Right ventricle myocardium inferior (tissue), 1 donor: ENCODE data around the gene MEN1. TPM values are rescaled to one million over a fixed set of nuclear protein-coding genes. Genes with fewer than 3 reads are reported as not detected.
"Not testable (repeated sequence)": the region's sequence is repeated elsewhere in the genome, so short reads cannot be mapped to it uniquely, and the experiment has no call there.

ENCODE experiments used
- ATAC-seq: fragments of 200-7000 bp; cut with Tn5 transposase; one replicate; pipeline ENCODE4 v1.9.1; 2020; ENCODE audit warnings: mild to moderate bottlenecking, moderate library complexity
- DNase-seq: peaks from one replicate; pipeline ENCODE4 v3.0.0; 2021; ENCODE audit errors: missing footprints
- intact Hi-C: fragments of 100-400 bp; cut with DNase I; formaldehyde crosslinking; loops from one replicate; pipeline ENCODE4 v1.11.0; 2022
- total RNA-seq: library from RNA; stranded (reverse); fragmentation: NEBNext Ultra II Directional; extraction: Animal tissue kit (Norgen Biotek cat#: 25700); gene quantifications from one replicate; pipeline ENCODE4 v1.2.1, GENCODE V29; 2021
- donor health status: DM: no; HTN: yes; CAD: no; lungs with severe emphysema.

The MEN1 gene
- total RNA-seq, 1 donor from 2014 or later: 8.4 TPM

DNA sequence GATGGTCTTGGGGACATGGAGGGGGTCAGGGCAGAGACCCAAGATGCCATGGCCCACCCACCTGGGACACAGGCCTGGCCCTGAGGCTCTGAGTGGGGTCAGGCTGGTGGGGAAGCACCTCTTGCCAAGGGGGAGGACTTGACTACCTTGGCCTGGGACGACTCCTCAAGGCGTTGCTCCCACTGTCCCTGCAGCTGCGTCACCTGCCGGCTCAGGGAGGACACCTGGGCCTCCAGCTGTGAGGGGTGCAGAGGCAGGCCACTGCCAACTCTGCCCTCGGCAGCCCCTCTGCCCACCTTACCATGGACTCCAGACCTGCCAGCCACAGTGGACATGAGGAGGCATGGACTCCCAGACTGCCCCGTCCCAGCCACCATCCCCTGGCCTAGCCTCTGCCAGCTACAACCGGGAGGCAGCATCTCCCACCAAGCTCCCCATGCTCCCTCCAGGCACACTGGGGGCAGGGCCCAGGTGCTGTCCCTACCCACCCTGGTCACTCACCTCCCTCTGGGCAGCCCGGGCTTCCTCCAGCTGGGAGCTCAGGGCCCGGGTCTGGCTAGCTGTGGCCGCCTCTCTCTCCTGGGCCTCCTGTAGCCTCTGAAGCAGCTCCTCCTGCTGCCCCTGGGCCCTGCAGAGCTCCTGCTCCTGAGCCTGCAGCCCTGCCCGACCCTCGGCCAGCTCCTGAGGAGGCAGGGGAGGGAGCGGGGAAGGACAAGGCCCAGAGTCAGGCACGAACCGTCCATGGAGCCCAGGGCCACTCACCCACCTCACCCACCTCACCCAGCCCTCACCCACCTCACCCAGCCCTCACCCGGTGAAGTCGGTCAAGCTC, 25.5 kb upstream of the MEN1 start:
- no peak for ATAC-seq
- intact Hi-C loops: no loop called here
- DNase-seq: peak; percentile 43

DNA sequence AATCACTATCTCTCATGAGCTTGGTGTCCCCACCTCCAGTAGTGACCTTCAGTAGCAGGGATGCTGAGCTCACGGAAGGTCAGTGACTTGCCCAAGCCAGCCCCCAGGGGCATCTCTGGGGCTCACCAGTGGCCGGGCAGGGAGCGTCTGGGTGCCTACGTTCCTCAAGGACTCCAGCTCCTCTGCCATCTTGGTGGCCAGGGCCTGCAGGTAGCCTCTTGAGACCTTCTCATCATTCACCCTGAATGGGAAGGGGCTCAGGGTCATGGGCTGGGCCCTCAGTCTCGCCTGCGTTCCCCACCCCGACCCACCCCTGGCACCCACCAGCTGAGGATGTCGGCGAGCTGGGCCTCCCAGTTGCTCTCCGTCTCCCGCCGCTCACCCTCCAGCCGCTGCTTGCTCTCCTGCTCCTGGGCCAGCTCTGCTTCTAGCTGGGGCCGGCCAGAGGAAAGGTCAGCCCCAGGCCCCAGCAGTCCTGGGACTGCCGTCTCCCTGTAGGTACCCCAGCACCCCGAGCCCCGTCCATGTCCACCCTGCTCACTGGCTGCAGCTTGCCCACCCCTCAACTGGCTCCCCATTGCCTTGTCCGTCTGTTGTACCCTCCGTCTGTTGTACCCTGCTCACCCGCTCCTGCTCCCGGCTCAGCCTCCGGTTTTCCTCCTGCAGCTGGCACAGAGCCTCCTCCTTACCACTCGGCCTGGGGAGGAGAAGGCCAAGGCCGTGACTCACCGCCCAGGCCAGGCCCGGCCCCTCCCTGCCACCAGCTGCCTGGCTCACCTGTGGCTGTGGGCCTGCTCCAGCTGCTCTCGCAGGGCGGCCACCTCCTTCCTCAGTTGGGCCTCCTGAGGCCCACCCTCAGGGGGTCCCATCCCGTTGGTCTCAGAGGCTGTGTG, 24.6 kb upstream of the MEN1 start:
- intact Hi-C loops: no loop called here
- DNase-seq (peak; percentile 42), ATAC-seq (no peak)

DNA sequence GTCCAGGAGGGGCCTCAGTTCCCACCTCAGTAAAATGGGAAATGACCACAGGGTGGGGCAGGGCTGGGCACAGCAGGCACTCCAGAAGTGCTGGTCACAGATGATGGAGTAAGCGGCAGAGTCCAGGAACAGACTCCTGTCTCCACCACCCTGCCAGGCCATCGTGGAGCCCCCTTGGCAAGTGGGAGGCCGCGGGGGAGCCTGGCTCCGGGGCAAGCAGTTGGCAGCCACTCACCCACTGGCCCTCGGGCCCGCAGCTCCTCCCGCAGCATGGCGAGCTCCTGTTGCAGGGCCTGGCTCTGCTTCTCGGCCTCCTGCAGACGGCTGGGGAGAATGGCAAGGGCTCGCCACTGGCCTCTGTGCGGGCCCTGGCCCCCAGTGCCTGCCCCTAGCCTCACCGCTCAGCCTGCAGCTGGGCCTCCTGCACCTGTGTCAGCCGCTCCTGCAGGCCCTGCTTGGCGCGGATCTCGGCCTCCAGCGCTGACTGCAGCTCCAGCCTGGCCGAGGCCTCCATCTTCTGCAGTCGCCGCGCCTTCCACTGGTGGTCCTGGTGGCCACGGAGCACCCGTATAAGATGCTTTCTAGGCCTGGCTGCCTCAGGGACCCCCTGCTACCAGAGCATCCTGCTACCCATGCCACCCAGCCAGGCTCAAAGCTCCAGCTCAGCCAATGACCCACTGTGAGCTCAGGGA, 23.8 kb upstream of the MEN1 start:
- intact Hi-C loops: no loop called here
- DNase-seq (peak; percentile 14), ATAC-seq (no peak)

DNA sequence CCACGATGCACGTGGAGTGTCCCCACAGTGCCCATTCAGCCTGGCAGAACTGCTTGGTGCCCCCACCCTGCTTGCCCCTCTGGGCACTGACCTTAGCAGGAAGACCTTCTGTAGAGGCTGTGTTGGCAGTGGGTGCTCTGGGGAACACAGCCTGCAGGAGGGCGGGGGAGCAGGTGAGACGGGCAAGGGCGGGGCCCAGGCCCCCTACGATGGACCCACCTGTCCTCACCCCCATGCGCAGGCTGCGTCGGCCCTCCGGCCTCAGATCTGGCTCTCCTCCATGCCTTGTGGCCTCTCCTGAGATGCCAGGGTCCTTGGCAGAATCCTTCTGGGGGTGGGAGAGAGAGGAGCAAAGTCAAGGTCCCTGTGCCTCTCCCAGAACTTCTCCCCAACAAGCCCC, 23.2 kb upstream of the MEN1 start:
- intact Hi-C loops: no loop called here
- no peak for ATAC-seq

DNA sequence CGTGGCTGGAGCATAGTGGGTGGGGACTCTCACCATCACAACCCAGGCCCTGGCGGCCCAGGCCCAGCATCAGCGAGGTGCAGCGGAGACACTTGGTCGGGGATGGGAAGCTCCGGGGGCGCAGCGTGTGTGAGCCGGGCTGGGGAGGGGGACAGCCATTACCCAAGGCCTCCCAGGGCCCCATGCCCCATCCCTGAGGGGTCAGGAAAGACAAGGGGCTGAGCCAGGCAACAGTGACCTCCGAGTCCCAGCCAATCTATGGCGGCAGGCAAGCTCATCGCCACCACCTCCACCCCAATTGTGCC, 22.8 kb upstream of the MEN1 start:
- intact Hi-C loops: no loop called here

More for the DNA sequence above, 23.2 kb upstream of the MEN1 start:
- no peak for DNase-seq

GRCh38 chr11:64832467-64833197, 22.3 kb upstream of the MEN1 start:
- intact Hi-C loops: no loop called here
- peak; percentile 52 for DNase-seq
- no peak for ATAC-seq

More for the DNA sequence above, 22.8 kb upstream of the MEN1 start:
- DNase-seq (peak; percentile 47), ATAC-seq (no peak)

DNA sequence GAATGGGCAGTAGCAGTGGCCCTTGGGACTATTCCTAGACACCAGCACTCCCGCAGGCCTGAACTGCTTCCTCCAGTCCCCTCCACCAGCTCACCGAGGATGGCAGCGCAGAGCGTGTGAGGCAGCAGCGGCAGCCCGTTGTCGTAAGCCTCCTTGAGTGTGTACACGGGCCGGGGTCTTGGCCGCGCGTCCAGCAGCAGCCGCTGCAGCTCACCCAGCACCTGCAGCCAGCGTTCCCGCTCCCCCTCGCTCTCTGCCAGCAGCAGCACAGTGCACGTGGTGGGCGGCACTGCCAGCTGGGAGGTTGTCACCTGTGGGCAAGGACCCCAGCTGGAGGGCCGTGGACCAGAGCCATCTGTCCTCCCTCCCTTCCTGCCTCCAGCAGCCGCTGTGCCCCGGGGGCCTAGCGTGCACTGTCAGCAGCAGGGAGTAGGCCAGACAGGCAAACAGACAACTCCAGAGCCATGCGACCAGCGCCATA, 21.1 kb upstream of the MEN1 start:
- ATAC-seq (no peak), DNase-seq (peak; percentile 55)
- intact Hi-C loops: no loop called here

GRCh38 chr11:64829536-64830251, 19.3 kb upstream of the MEN1 start:
- ATAC-seq (no peak), DNase-seq (peak; percentile 45)
- intact Hi-C loops: no loop called here

DNA sequence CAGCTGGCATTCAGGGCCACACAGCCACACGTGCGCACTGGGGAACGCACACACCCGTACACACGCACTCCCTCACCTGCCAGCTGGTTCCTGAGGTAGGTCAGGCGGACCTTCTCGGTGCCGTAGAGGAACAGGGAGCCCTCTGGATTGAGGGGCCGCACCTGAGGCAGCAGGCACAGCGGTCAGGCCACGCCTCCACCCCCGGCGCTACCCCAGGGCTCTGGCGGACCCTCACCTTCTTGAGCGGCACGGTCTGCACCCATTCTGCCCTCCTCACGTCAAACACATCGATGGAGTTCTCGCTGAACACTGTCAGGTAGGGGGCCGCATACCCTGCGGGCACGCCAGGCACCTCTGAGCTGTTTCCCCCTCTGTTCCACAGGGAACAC, 17.1 kb upstream of the MEN1 start:
- ATAC-seq (no peak), DNase-seq (no peak)
- intact Hi-C loops: no loop called here

DNA sequence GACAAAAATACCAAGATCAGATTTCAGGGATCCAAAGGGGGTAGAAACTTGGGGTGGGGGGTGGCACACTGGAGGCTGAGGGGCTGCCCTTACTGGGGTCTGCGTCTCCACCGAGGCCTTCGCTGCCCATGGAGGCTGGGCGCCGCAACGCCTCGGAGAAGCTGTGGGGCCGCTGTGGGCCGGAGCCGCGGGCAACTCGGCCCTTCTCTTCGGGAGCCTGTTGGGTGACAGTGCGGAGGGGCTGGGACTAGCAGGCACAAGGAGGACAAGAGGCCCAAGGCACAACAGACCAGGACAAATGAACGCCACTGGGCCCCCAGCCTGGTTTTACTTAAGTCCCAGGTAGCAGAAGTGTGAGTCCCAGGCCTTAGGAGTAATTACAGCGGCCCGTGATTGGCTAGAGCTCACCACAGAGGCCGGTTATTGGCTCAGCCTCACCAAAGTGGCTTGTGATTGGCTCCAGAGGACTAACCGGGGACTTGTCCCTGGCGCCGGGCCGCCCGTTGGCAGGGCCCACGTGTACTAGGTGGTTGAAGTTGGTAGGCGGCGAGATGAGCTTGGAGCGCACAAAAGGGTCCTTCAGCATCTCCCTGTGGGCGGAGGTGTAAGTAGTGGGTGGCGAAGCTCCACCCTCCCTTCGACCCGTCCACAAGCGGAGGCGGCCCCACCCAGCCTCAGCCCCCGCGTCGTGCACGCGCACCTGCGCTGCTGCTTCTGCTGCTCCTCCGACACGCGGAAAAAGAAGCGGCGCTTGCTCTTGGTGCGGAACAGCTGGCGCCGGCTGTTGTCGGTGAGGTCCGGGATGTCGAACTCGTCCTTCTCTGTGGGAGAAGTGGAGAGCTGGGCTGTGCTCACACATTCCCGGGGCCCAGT, 16.5 kb upstream of the MEN1 start:
- intact Hi-C loops: no loop called here
- no peak for ATAC-seq
- DNase-seq: no peak

GRCh38 chr11:64826062-64826461, 15.7 kb upstream of the MEN1 start:
- no peak for DNase-seq
- intact Hi-C loops: no loop called here
- ATAC-seq: no peak

- ATAC-seq: no peak
- DNase-seq: no peak
- intact Hi-C loops: no loop called here
Measured at GRCh38 chr11:64823568-64824119, 13.3 kb upstream of the MEN1 start.

DNA sequence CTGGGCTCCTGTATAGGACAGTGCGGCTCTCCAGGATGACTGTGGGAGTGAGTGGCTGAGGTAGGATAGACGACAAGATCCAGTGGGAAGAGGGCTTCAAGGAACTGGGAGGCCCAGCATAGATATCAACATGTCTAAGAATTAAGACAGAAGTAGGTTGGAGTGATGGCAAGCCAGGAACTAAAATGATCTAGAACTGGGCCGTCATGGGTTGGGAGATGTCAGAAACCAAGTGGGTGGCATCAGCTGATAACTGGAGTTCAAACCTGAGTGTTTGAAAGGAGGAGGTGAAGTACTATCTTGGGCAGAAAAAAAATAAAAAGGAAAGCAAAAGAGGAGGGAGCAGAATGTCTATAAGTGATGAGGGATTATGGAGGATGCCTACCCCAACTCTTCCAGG, 7.1 kb upstream of the MEN1 start:
- DNase-seq (no peak), ATAC-seq (no peak)
- intact Hi-C loops: no loop called here

DNA sequence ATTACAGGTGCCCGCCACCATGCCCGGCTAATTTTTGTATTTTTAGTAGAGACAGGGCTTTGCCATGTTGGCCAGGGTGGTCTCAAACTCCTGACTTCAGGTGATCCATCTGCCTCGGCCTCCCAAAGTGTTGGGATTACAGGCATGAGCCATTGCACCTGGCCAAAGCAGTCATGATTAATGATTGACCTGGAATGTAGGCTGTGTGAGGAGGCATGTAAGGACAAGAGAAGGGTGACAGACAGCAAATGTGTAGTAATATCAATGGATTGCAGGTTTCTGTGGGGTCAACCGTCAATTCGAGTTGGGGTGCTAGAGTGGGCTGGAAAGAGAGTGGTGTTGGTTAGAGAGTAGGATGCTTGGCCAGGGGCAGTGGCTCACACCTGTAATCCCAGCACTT, 5.1 kb upstream of the MEN1 start:
- ATAC-seq, DNase-seq, intact Hi-C loops: not testable (repeated sequence)

DNA sequence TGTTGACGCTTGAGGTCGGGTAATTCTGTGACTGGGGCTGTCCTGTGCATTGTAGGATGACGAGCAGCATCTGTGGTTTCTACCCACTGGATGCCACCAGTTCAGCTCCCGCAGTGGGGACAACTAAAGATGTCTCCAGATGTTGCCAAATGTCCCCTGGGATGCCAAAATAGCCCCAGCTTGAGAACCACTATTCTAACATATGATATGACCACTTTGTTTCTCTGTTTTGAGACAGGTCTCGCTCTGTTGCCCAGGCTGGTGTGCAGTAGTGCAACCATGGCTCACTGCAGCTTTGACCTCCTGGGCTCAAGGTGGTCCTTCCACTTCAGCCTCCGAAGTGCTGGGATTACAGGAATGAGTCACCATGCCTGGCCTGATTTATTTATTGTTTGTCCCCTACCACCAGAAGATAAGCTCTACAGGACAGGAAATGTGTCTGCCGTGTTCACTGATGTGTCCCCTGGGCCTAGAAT, 4.4 kb upstream of the MEN1 start:
- DNase-seq (no peak), ATAC-seq (no peak)
- intact Hi-C loops: no loop called here

- intact Hi-C loops: no loop called here
- DNase-seq (no peak), ATAC-seq (no peak)
Measured at GRCh38 chr11:64813826-64814225, 3.5 kb upstream of the MEN1 start.

DNA sequence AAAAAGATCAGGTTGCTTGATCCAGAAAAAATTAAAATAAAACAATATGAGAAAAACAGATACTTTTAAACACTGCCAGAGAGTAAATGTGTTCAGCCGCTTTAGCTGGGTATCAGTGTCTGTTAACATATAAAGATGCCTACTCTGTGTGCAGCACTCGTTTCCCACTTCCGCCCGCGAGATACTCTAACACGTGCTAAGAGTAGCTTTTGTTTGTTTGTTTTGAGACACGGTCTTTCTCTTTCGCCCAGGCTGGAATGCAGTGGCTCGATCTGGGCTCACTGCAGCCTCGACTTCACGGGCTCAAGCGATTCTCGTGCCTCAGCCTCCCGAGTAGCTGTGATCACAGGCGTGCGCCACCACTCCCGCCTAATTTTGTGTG, 531 bp upstream of the MEN1 start:
- DNase-seq (no peak), ATAC-seq (peak; percentile 11)
- intact Hi-C loops: no loop called here
